Measurements from ENCODE around the gene PRRC2B. TPM values are rescaled to one million over a fixed set of nuclear protein-coding genes. Genes with fewer than 3 reads are reported as not detected.
"Not testable (repeated sequence)": the region's sequence is repeated elsewhere in the genome, so short reads cannot be mapped to it uniquely, and the experiment has no call there.

PRRC2B gene
- total RNA-seq, 2 experiments from 2014 or later = 126 to 134 TPM

GRCh38 chr9:131491001-131491710 lies 97.3 kb downstream of the PRRC2B start:
- CTCF ChIA-PET = interaction anchor here (0.5 to 1.3 kb wide), 3 partner anchors 13 to 249 kb away, joined by 3 to 4 read pairs (median 3); no protein-coding TSS in a partner anchor
- POLR2A ChIA-PET = no interaction called here

GRCh38 chr9:131492070-131492469 lies 98.2 kb downstream of the PRRC2B start:
- CTCF ChIA-PET = interaction anchor here (0.5 to 0.8 kb wide), 2 partner anchors 14 to 249 kb away, joined by 3 to 4 read pairs; no protein-coding TSS in a partner anchor
- POLR2A ChIA-PET = no interaction called here

GRCh38 chr9:131494296-131494870 lies 100.5 kb downstream of the PRRC2B start:
- ChIA-PET POLR2A (no interaction called here), CTCF (no interaction called here)

- CTCF ChIA-PET = interaction anchor here (0.7 kb wide), 1 partner anchor 145 kb away, joined by 5 read pairs; no protein-coding TSS in a partner anchor
- POLR2A ChIA-PET = no interaction called here
Measured at GRCh38 chr9:131495785-131496184, 101.9 kb downstream of the PRRC2B start.

- CTCF ChIA-PET = no interaction called here
- POLR2A ChIA-PET = no interaction called here
Measured at GRCh38 chr9:131496844-131497405, 103.0 kb downstream of the PRRC2B start.

GRCh38 chr9:131499254-131499767 lies 105.4 kb downstream of the PRRC2B start:
- CTCF ChIA-PET = interaction anchor here (1.3 to 1.6 kb wide), 3 partner anchors 139 to 241 kb away, joined by 3 to 6 read pairs (median 4); partner anchors contain the start of gene RAPGEF1
- POLR2A ChIA-PET = interaction anchor here (0.6 to 1.7 kb wide), 2 partner anchors 115 to 126 kb away, joined by 5 to 10 read pairs; no protein-coding TSS in a partner anchor

- ChIA-PET CTCF (interaction anchor here (0.8 to 1.6 kb wide), 6 partner anchors 16 to 240 kb away, joined by 3 to 6 read pairs (median 4); partner anchors contain the start of gene RAPGEF1), POLR2A (interaction anchor here (1.5 to 1.7 kb wide), 2 partner anchors 127 to 245 kb away, joined by 4 to 10 read pairs; no protein-coding TSS in a partner anchor)
Measured at GRCh38 chr9:131500377-131500776, 106.5 kb downstream of the PRRC2B start.

GRCh38 chr9:131500939-131501541 lies 107.2 kb downstream of the PRRC2B start:
- CTCF ChIA-PET = interaction anchor here (0.6 to 1.6 kb wide), 7 partner anchors 16 to 246 kb away, joined by 3 to 6 read pairs (median 4); partner anchors contain the start of gene RAPGEF1
- POLR2A ChIA-PET = interaction anchor here (1.5 to 1.7 kb wide), 2 partner anchors 128 to 245 kb away, joined by 4 to 10 read pairs; no protein-coding TSS in a partner anchor

- ChIA-PET POLR2A (interaction anchor here (0.6 to 1.3 kb wide), 2 partner anchors 130 to 253 kb away, joined by 4 to 6 read pairs; no protein-coding TSS in a partner anchor), CTCF (interaction anchor here (1.0 to 1.4 kb wide), 3 partner anchors 14 to 252 kb away, joined by 3 to 4 read pairs (median 4); no protein-coding TSS in a partner anchor)
Measured at GRCh38 chr9:131502781-131503625, 109.1 kb downstream of the PRRC2B start, which contains the start of gene POMT1. Gene POMT1 (plus strand): TSS chr9:131502918. CDS start chr9:131504219, 1,301 bp downstream.

- POLR2A ChIA-PET = interaction anchor here (0.6 to 1.3 kb wide), 4 partner anchors 29 to 252 kb away, joined by 3 to 6 read pairs (median 4); no protein-coding TSS in a partner anchor
- CTCF ChIA-PET = interaction anchor here (1.0 to 1.4 kb wide), 3 partner anchors 13 to 251 kb away, joined by 3 to 4 read pairs (median 4); no protein-coding TSS in a partner anchor
Measured at GRCh38 chr9:131503626-131504465, 110.0 kb downstream of the PRRC2B start.

GRCh38 chr9:131505012-131505411 lies 111.1 kb downstream of the PRRC2B start:
- CTCF ChIA-PET = interaction anchor here (0.7 kb wide), 1 partner anchor 41 kb away, joined by 3 read pairs; no protein-coding TSS in a partner anchor

GRCh38 chr9:131511416-131511815 lies 117.5 kb downstream of the PRRC2B start:
- POLR2A ChIA-PET = no interaction called here
- CTCF ChIA-PET = no interaction called here

More at GRCh38 chr9:131505012-131505411, 111.1 kb downstream of the PRRC2B start:
- POLR2A ChIA-PET = no interaction called here

GRCh38 chr9:131511880-131512279 lies 118.0 kb downstream of the PRRC2B start:
- POLR2A ChIA-PET = no interaction called here
- CTCF ChIA-PET = no interaction called here

GRCh38 chr9:131513177-131513576 lies 119.3 kb downstream of the PRRC2B start:
- POLR2A ChIA-PET = no interaction called here
- CTCF ChIA-PET = no interaction called here

GRCh38 chr9:131515559-131516031 lies 121.7 kb downstream of the PRRC2B start:
- CTCF ChIA-PET, POLR2A ChIA-PET: not testable (repeated sequence)

GRCh38 chr9:131516100-131516499 lies 122.2 kb downstream of the PRRC2B start:
- POLR2A ChIA-PET = no interaction called here
- CTCF ChIA-PET = no interaction called here

GRCh38 chr9:131516930-131517329 lies 123.0 kb downstream of the PRRC2B start:
- ChIA-PET CTCF (interaction anchor here (0.7 to 1.7 kb wide), 2 partner anchors 14 to 16 kb away, joined by 3 to 4 read pairs; no protein-coding TSS in a partner anchor), POLR2A (no interaction called here)
